Omental fat pad (tissue), 4 donors: ENCODE data around the gene BBLN. TPM values are rescaled to one million over a fixed set of nuclear protein-coding genes. Genes with fewer than 3 reads are reported as not detected.

Experiments used
- ATAC-seq: fragments of 150-250 bp; one replicate; pipeline ENCODE4 v1.9.1; 2016; ENCODE audit warnings: mild to moderate bottlenecking, moderate library complexity; ENCODE audit not compliant: low FRiP score
- DNase-seq: peaks from one replicate; pipeline ENCODE4 v3.0.0-alpha.2; 2019; ENCODE audit warnings: low spot score
- CTCF ChIP-seq, 3 donors: fragments of 450-650 bp; IDR thresholded peaks; one replicate each; pipeline ENCODE4 v1.5.1; 2016 to 2017; ENCODE audit warnings: antibody characterized with exemption in 3 of 3, mild to moderate bottlenecking in 3 of 3, moderate library complexity in 2 of 3
- total RNA-seq, 4 donors: library from RNA; depleted of rRNA; stranded (reverse); fragments of >200 nt; gene quantifications; one replicate each; pipeline ENCODE4 v1.1.0, GENCODE V29; 2016

Gene BBLN
- total RNA-seq, 4 donors from 2014 or later, result 117 to 174 (median 138) TPM

GRCh38 chr9:128138001-128138400 lies 22.1 kb upstream of the BBLN start:
- no peak for ATAC-seq
- no peak for DNase-seq
- no peak for TF ChIP-seq CTCF (IDR thresholded peaks at IDR 0.05)

GRCh38 chr9:128139621-128140020 lies 20.4 kb upstream of the BBLN start:
- ATAC-seq (no peak), DNase-seq (no peak)
- no peak for TF ChIP-seq CTCF (IDR thresholded peaks at IDR 0.05)

- no peak for DNase-seq
- no peak for TF ChIP-seq CTCF (IDR thresholded peaks at IDR 0.05)
- no peak for ATAC-seq
Observed at GRCh38 chr9:128141604-128142003, 18.5 kb upstream of the BBLN start.

GRCh38 chr9:128142061-128142460 lies 18.0 kb upstream of the BBLN start:
- no peak for DNase-seq
- ATAC-seq, result no peak
- no peak for TF ChIP-seq CTCF (IDR thresholded peaks at IDR 0.05)

- DNase-seq, result no peak
- ATAC-seq, result no peak
- no peak for TF ChIP-seq CTCF (IDR thresholded peaks at IDR 0.05)
Observed at GRCh38 chr9:128142596-128142995, 17.5 kb upstream of the BBLN start.

GRCh38 chr9:128143525-128144238 lies 16.4 kb upstream of the BBLN start:
- ATAC-seq (no peak), DNase-seq (no peak)
- TF ChIP-seq CTCF (IDR thresholded peaks at IDR 0.05), result no peak
